GM23338 (cell line): Measurements from ENCODE around the gene LCN10. TPM values are rescaled to one million over a fixed set of nuclear protein-coding genes. Genes with fewer than 3 reads are reported as not detected.

Experiments
- ATAC-seq: fragments of 200-7000 bp; cut with Tn5 transposase; 3 replicates; pipeline ENCODE4 v1.9.1; 2020
- DNase-seq: peaks from one replicate; pipeline ENCODE4 v3.0.0-alpha.2; 2015; ENCODE audit warnings: low spot score
- H2AFZ ChIP-seq: fragments of 200-600 bp; sonication (generic); 2 replicates; pipeline ENCODE4 v1.8.0; 2016; ENCODE audit warnings: antibody characterized with exemption, mild to moderate bottlenecking, moderate library complexity
- H3F3A ChIP-seq: fragments of 200-600 bp; sonication (generic); replicated peaks from 2 replicates; pipeline ENCODE4 v1.8.0; 2017; ENCODE audit warnings: antibody characterized with exemption, mixed run types, low read depth
- H3K27ac ChIP-seq: fragments of 200-600 bp; sonication (generic); 2 replicates; pipeline ENCODE4 v1.6.1; 2016; ENCODE audit warnings: low read depth
- H3K27me3 ChIP-seq: fragments of 200-600 bp; sonication (generic); 2 replicates; pipeline ENCODE4 v1.8.0; 2016; ENCODE audit warnings: mild to moderate bottlenecking, mixed run types, moderate library complexity; ENCODE audit not compliant: insufficient read depth
- H3K36me3 ChIP-seq: fragments of 200-600 bp; sonication (generic); 2 replicates; pipeline ENCODE4 v1.8.0; 2016; ENCODE audit warnings: mild to moderate bottlenecking; ENCODE audit not compliant: insufficient read depth
- H3K4me1 ChIP-seq: fragments of 200-600 bp; sonication (generic); 2 replicates; pipeline ENCODE4 v1.8.0; 2016; ENCODE audit warnings: mild to moderate bottlenecking, moderate library complexity; ENCODE audit not compliant: insufficient read depth
- H3K4me2 ChIP-seq: fragments of 200-600 bp; sonication (generic); 2 replicates; pipeline ENCODE4 v1.7.1; 2017; ENCODE audit warnings: mixed run types
- H3K4me3 ChIP-seq: fragments of 200-600 bp; sonication (generic); 2 replicates; pipeline ENCODE4 v1.6.1; 2016; ENCODE audit warnings: mixed run types
- H3K79me2 ChIP-seq: fragments of 200-600 bp; sonication (generic); replicated peaks from 2 replicates; pipeline ENCODE4 v1.8.0; 2017; ENCODE audit warnings: mild to moderate bottlenecking; ENCODE audit not compliant: insufficient read depth
- H3K9me2 ChIP-seq: fragments of 200-600 bp; sonication (generic); 2 replicates; pipeline ENCODE4 v1.8.0; 2017; ENCODE audit not compliant: insufficient read depth
- H4K20me1 ChIP-seq: fragments of 200-600 bp; sonication (generic); replicated peaks from 2 replicates; pipeline ENCODE4 v1.8.0; 2017; ENCODE audit warnings: mild to moderate bottlenecking; ENCODE audit not compliant: insufficient read depth
- H3K27ac Mint-ChIP-seq: 2 replicates; pipeline ENCODE4 v1.8.0; 2020; ENCODE audit warnings: inconsistent platforms, mild to moderate bottlenecking, moderate library complexity, mixed read lengths
- H3K27me3 Mint-ChIP-seq: 3 replicates; pipeline ENCODE4 v1.8.0; 2022; ENCODE audit warnings: low read depth, mild to moderate bottlenecking, moderate library complexity, mixed read lengths, inconsistent platforms; ENCODE audit not compliant: insufficient read depth, poor library complexity
- H3K36me3 Mint-ChIP-seq: 3 replicates; pipeline ENCODE4 v1.8.0; 2021; ENCODE audit warnings: low read depth, mild to moderate bottlenecking, inconsistent platforms, moderate library complexity, mixed read lengths
- H3K4me1 Mint-ChIP-seq: 3 replicates; pipeline ENCODE4 v1.8.0; 2020; ENCODE audit warnings: mild to moderate bottlenecking, inconsistent platforms, mixed read lengths
- H3K4me3 Mint-ChIP-seq: 3 replicates; pipeline ENCODE4 v1.8.0; 2021; ENCODE audit warnings: moderate library complexity, mild to moderate bottlenecking, inconsistent platforms, mixed read lengths
- H3K9me3 Mint-ChIP-seq: 3 replicates; pipeline ENCODE4 v1.8.0; 2020; ENCODE audit warnings: moderate library complexity, mild to moderate bottlenecking, inconsistent platforms, mixed read lengths
- CREB1 ChIP-seq: fragments of 250-450 bp; sonication (Bioruptor Pico); IDR thresholded peaks from 2 replicates; pipeline ENCODE4 v1.5.0; 2020; ENCODE audit warnings: low read depth, mild to moderate bottlenecking, moderate library complexity
- ETS1 ChIP-seq: IDR thresholded peaks from 2 replicates; pipeline ENCODE4 v1.6.1; 2016; ENCODE audit warnings: antibody characterized with exemption
- EZH2 ChIP-seq: fragments of 200-600 bp; sonication (generic); IDR thresholded peaks from one replicate; pipeline ENCODE4 v1.8.0; 2017; ENCODE audit warnings: antibody characterized with exemption, mild to moderate bottlenecking, low read depth; ENCODE audit not compliant: unreplicated experiment
- EZH2phosphoT487 ChIP-seq: fragments of 200-600 bp; sonication (generic); IDR thresholded peaks from one replicate; pipeline ENCODE4 v1.8.1; 2018; ENCODE audit warnings: antibody characterized with exemption; ENCODE audit not compliant: unreplicated experiment
- JUNB ChIP-seq: IDR thresholded peaks from one replicate; pipeline ENCODE4 v1.6.1; 2016; ENCODE audit warnings: antibody characterized with exemption; ENCODE audit not compliant: unreplicated experiment
- NANOG ChIP-seq: IDR thresholded peaks from 2 replicates; pipeline ENCODE4 v1.6.1; 2016; ENCODE audit warnings: antibody characterized with exemption, borderline replicate concordance
- POLR2AphosphoS5 ChIP-seq: IDR thresholded peaks from 2 replicates; pipeline ENCODE4 v1.6.1; 2016; ENCODE audit warnings: antibody characterized with exemption, low read depth
- REST ChIP-seq: IDR thresholded peaks from one replicate; pipeline ENCODE4 v1.6.1; 2018; ENCODE audit warnings: antibody characterized with exemption; ENCODE audit not compliant: unreplicated experiment
- STAT1 ChIP-seq: IDR thresholded peaks from one replicate; pipeline ENCODE4 v1.6.1; 2016; ENCODE audit warnings: antibody characterized with exemption; ENCODE audit not compliant: unreplicated experiment
- ZNF114 ChIP-seq: fragments of 250-450 bp; sonication (Bioruptor Pico); IDR thresholded peaks from 2 replicates; pipeline ENCODE4 v1.5.0; 2020; ENCODE audit warnings: mild to moderate bottlenecking, moderate library complexity
- polyA plus RNA-seq: library from polyadenylated mRNA; unstranded; fragments of >200 nt; fragmentation: Nextera tagmentation; extraction: Ambion mirVana; gene quantifications from 2 replicates; pipeline ENCODE4 v1.2.1, GENCODE V29; 2016
- total RNA-seq: library from RNA; depleted of rRNA; stranded (reverse); fragments of >200 nt; shearing (Covaris generic); gene quantifications from 2 replicates; pipeline ENCODE4 v1.2.3, GENCODE V29; 2014
- TF ChIP-seq, protein P1 (sequence below): fragments of 250-450 bp; sonication (Bioruptor Pico); IDR thresholded peaks from 2 replicates; pipeline ENCODE4 v1.5.0; 2020; ENCODE audit warnings: mild to moderate bottlenecking, moderate library complexity
- TF ChIP-seq, protein P2 (sequence below), 2 experiments: fragments of 200-600 bp in 1 of 2; sonication (generic) in 1 of 2; conservative IDR thresholded peaks; 2 replicates each; pipeline versions ENCODE4 v1.5.1 to v1.6.1; 2016 to 2017; ENCODE audit warnings: antibody characterized with exemption in 2 of 2, low read depth in 2 of 2, mild to moderate bottlenecking in 2 of 2, moderate library complexity in 1 of 2

LCN10 gene
- total and polyA plus RNA-seq, 2 experiments from 2014 or later = 0.45 to 0.74 TPM

DNA sequence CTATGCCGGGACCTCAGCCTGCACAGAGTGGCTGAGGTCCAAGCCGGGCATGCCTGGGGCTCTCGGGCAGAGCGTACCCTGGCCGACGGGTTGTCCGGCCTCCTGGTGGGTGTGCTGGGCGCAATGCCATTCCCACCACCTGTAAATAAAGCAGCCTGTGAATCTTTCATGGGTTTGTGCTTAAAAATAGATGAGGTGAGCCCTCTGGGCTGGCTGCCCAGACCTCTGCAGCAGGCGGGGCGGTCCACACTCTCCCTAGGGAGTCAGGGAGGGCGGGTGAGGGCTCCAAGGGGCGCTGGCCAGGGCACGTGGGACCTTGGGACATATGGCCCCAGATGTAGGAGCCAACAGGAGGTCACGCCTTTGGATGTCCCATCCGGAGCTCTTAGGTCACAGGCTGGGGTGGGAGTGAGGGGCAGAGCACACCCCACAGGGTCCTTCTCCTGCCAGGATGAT is 51.9 kb downstream of the LCN10 start (continued):
- TF ChIP-seq, protein P1, sequence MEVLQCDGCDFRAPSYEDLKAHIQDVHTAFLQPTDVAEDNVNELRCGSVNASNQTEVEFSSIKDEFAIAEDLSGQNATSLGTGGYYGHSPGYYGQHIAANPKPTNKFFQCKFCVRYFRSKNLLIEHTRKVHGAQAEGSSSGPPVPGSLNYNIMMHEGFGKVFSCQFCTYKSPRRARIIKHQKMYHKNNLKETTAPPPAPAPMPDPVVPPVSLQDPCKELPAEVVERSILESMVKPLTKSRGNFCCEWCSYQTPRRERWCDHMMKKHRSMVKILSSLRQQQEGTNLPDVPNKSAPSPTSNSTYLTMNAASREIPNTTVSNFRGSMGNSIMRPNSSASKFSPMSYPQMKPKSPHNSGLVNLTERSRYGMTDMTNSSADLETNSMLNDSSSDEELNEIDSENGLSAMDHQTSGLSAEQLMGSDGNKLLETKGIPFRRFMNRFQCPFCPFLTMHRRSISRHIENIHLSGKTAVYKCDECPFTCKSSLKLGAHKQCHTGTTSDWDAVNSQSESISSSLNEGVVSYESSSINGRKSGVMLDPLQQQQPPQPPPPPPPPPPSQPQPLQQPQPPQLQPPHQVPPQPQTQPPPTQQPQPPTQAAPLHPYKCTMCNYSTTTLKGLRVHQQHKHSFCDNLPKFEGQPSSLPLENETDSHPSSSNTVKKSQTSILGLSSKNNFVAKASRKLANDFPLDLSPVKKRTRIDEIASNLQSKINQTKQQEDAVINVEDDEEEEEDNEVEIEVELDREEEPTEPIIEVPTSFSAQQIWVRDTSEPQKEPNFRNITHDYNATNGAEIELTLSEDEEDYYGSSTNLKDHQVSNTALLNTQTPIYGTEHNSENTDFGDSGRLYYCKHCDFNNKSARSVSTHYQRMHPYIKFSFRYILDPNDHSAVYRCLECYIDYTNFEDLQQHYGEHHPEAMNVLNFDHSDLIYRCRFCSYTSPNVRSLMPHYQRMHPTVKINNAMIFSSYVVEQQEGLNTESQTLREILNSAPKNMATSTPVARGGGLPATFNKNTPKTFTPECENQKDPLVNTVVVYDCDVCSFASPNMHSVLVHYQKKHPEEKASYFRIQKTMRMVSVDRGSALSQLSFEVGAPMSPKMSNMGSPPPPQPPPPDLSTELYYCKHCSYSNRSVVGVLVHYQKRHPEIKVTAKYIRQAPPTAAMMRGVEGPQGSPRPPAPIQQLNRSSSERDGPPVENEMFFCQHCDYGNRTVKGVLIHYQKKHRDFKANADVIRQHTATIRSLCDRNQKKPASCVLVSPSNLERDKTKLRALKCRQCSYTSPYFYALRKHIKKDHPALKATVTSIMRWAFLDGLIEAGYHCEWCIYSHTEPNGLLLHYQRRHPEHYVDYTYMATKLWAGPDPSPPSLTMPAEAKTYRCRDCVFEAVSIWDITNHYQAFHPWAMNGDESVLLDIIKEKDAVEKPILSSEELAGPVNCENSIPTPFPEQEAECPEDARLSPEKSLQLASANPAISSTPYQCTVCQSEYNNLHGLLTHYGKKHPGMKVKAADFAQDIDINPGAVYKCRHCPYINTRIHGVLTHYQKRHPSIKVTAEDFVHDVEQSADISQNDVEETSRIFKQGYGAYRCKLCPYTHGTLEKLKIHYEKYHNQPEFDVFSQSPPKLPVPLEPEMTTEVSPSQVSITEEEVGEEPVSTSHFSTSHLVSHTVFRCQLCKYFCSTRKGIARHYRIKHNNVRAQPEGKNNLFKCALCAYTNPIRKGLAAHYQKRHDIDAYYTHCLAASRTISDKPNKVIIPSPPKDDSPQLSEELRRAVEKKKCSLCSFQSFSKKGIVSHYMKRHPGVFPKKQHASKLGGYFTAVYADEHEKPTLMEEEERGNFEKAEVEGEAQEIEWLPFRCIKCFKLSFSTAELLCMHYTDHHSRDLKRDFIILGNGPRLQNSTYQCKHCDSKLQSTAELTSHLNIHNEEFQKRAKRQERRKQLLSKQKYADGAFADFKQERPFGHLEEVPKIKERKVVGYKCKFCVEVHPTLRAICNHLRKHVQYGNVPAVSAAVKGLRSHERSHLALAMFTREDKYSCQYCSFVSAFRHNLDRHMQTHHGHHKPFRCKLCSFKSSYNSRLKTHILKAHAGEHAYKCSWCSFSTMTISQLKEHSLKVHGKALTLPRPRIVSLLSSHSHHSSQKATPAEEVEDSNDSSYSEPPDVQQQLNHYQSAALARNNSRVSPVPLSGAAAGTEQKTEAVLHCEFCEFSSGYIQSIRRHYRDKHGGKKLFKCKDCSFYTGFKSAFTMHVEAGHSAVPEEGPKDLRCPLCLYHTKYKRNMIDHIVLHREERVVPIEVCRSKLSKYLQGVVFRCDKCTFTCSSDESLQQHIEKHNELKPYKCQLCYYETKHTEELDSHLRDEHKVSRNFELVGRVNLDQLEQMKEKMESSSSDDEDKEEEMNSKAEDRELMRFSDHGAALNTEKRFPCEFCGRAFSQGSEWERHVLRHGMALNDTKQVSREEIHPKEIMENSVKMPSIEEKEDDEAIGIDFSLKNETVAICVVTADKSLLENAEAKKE (CRISPR knock-in tag) = no peak
- TF ChIP-seq ZNF114 (CRISPR knock-in tag) (no peak), ETS1 (no peak)

GRCh38 chr9:136690104-136690805 is 52.5 kb downstream of the LCN10 start:
- Mint-ChIP-seq H3K4me1 (peaks cover 10% of the 10 kb centered on the region; the same call in 2 of the 3 replicates), H3K36me3 (no peaks in the 10 kb centered on the region), H3K9me3 (no peaks in the 10 kb centered on the region), H3K27ac (no peak overlapping the region), H3K27me3 (peaks cover 20% of the 10 kb centered on the region), H3K4me3 (no peak overlapping the region)
- H3K9me2 ChIP-seq = no peaks in the 10 kb centered on the region
- H3K27me3 ChIP-seq = no peaks in the 10 kb centered on the region
- no peak overlapping the region for H2AFZ ChIP-seq
- no peak overlapping the region for H3K4me2 ChIP-seq
- ATAC-seq = no peak
- H3K79me2 ChIP-seq = peaks cover 7% of the 10 kb centered on the region; the same call in 1 of the 2 replicates
- H3F3A ChIP-seq = 0 out of 2 replicates have a peak, but pooled peaks cover 3% of the 10 kb centered on the region
- no peak for DNase-seq
- no peak overlapping the region for H3K4me3 ChIP-seq
- no peaks in the 10 kb centered on the region for H3K36me3 ChIP-seq
- H3K4me1 ChIP-seq = no peaks in the 10 kb centered on the region; the same call in 1 of the 2 replicates
- no peak overlapping the region for H3K27ac ChIP-seq
- H4K20me1 ChIP-seq = no peaks in the 10 kb centered on the region
- TF ChIP-seq, protein P2, sequence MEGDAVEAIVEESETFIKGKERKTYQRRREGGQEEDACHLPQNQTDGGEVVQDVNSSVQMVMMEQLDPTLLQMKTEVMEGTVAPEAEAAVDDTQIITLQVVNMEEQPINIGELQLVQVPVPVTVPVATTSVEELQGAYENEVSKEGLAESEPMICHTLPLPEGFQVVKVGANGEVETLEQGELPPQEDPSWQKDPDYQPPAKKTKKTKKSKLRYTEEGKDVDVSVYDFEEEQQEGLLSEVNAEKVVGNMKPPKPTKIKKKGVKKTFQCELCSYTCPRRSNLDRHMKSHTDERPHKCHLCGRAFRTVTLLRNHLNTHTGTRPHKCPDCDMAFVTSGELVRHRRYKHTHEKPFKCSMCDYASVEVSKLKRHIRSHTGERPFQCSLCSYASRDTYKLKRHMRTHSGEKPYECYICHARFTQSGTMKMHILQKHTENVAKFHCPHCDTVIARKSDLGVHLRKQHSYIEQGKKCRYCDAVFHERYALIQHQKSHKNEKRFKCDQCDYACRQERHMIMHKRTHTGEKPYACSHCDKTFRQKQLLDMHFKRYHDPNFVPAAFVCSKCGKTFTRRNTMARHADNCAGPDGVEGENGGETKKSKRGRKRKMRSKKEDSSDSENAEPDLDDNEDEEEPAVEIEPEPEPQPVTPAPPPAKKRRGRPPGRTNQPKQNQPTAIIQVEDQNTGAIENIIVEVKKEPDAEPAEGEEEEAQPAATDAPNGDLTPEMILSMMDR (conservative IDR thresholded peaks at IDR 0.05; ENCODE audit: low read depth in 2 of 2) = no peak
- TF ChIP-seq REST (no peak), NANOG (no peak), POLR2AphosphoS5 (no peak), EZH2phosphoT487 (no peak), STAT1 (no peak), EZH2 (no peak), ZNF114 (CRISPR knock-in tag) (no peak), CREB1 (CRISPR knock-in tag) (no peak), JUNB (no peak)
